BLaER1 treated with 17β-estradiol and CSF1 and Interleukin-3, amounts not matched to agents 10 nM and 100 nM (cell line): ENCODE measurements around the gene GPR176.

Experiments used
- H3K27ac ChIP-seq, 11 experiments: shearing (Covaris generic); formaldehyde crosslinking; 2 replicates each; pipeline ENCODE4 v1.8.1; 2022
- H3K27me3 ChIP-seq, 11 experiments: shearing (Covaris generic); formaldehyde crosslinking; 2 replicates each; pipeline ENCODE4 v1.8.1; 2022
- H3K36me3 ChIP-seq, 11 experiments: shearing (Covaris generic); formaldehyde crosslinking; 2 replicates each; pipeline ENCODE4 v1.8.1; 2022
- H3K4me1 ChIP-seq, 10 experiments: shearing (Covaris generic); formaldehyde crosslinking; 2 replicates each; pipeline ENCODE4 v1.8.1; 2022
- H3K4me2 ChIP-seq, 11 experiments: shearing (Covaris generic); formaldehyde crosslinking; 2 replicates each; pipeline ENCODE4 v1.8.1; 2022
- H3K4me3 ChIP-seq, 10 experiments: shearing (Covaris generic); formaldehyde crosslinking; 2 replicates each; pipeline ENCODE4 v1.8.1; 2022
- H3K9ac ChIP-seq, 11 experiments: shearing (Covaris generic); formaldehyde crosslinking; 2 replicates each; pipeline ENCODE4 v1.8.1; 2022
- H3K9me3 ChIP-seq, 11 experiments: shearing (Covaris generic); formaldehyde crosslinking; replicated peaks in 1 of 11; 2 replicates each; pipeline ENCODE4 v1.8.1; 2022
- H4K20me1 ChIP-seq, 11 experiments: shearing (Covaris generic); formaldehyde crosslinking; 2 replicates each; pipeline ENCODE4 v1.8.1; 2022
- Cebpa-rat ChIP-seq, 11 experiments: shearing (Covaris generic); IDR thresholded peaks; 2 replicates each; pipeline ENCODE4 v1.8.1; 2022

The GPR176 gene

DNA sequence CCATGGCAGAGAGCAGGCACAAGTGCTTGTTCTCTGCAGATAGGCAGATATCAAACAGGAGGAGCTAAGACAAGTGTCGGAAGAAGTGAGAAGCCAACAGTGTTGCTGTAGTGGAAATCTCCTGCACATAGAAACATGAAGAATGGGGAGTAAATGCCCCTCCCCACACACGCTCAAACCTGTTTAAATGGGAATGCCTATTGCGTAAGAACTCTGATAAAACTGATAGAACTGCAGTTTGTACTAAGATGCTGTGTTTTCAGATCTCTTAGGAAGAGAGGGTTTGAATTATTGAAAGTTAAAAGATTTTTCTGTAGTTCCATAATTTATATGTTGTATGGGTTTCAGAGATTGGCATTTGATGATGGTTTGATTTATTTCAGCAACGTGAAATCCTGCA is 33.5 kb upstream of the GPR176 start:
- peak in 5 of 11 experiments; percentile 34 to 67 (median 51); a peak in 5 of 22 replicates for TF ChIP-seq Cebpa-rat (IDR thresholded peaks at IDR 0.05)
- Histone ChIP-seq H3K9ac (no peak overlapping the region), H3K27me3 (no peaks in the 10 kb centered on the region), H3K4me1 (no peaks in the 10 kb centered on the region), H4K20me1 (0 out of 22 replicates have a peak, but pooled peaks cover 0 to 5% (median 0%) of the 10 kb centered on the region in 11 experiments), H3K27ac (no peak overlapping the region), H3K4me3 (no peak overlapping the region), H3K9me3 (no peaks in the 10 kb centered on the region), H3K36me3 (peaks cover 84 to 95% (median 89%) of the 10 kb centered on the region in 11 experiments), H3K4me2 (no peak overlapping the region)

DNA sequence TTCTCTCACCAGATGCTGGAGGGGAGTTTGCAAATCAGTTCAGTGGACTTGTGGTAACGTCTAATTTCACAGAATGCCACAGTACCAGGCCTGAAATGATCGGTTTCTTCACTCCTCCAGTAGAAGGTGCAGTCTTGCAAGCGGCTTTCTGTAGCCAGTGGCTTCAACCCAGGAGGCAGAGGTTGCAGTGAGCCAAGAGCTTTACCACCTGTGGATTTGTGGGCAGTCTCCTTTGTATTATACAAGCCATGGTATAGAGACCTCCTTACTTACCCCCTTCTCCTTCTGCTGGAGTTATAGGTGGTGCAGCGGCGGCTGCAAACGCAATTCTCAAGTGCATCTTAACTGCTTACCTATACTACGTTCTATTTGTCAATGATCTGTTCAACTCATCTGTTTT is 31.5 kb upstream of the GPR176 start:
- Histone ChIP-seq H3K9ac (no peak overlapping the region), H3K27me3 (no peaks in the 10 kb centered on the region), H3K9me3 (no peaks in the 10 kb centered on the region), H3K4me1 (no peaks in the 10 kb centered on the region), H3K36me3 (peaks cover 80 to 94% (median 83%) of the 10 kb centered on the region in 11 experiments), H3K27ac (no peak overlapping the region), H3K4me2 (no peak overlapping the region), H3K4me3 (no peak overlapping the region), H4K20me1 (0 out of 22 replicates have a peak, but pooled peaks cover 0 to 5% (median 0%) of the 10 kb centered on the region in 11 experiments)
- TF ChIP-seq Cebpa-rat (IDR thresholded peaks at IDR 0.05): no peak

DNA sequence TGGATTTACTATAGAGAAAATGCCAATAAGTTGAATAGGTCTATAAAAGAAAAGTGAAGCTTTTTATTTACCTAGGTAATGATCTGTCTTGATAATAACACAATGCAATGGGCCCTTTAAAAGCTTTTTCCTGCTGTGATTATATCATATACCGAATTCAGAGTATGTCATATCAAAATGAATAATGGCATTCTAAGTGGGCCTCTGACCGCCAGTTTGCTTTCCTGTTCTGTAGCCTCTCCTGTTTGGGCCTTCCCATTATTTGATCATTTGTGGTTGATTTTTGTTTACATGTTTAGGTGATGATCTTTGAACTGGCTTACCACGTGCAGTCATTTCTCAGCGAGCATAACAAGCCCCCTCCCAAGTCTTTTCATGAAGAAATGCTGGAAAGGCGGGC is 28.8 kb upstream of the GPR176 start:
- no peak for TF ChIP-seq Cebpa-rat (IDR thresholded peaks at IDR 0.05)

DNA sequence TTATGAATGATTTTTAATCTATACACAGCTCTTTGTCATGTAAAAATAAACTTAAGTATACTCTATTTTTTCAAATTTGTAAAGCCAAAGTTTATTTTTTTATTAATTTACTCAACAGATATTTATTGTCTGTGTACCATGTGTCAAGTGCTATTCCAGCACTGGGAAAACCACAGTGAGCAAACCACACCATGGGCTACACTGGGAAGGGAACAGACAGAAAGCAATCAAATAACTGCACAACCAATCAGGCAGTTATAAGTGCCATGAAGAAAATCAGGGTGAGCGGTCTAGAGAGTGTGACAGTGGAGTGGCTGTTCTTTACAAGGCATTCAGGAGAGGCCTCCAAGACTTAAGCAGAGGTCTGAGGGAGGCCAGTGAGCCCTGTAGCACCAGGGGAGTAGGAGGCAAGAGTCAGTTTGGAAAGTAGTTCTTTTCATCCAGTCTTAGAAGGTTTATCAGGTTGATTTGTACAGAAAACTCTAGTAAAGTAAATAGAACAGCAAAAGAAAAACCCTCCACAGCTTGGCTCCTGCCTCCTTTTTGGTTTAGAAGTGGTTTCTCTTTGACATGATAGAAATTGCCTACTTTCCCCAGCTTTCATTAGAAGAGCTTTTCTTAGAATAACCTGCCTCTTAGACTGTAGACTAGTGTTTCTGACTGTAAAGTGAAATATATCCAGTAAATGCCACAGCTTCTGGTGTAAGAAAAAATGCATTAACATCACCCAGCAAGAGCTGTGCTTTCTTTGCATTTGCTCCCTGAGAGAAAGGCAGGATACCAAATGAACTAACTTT is 27.5 kb upstream of the GPR176 start:
- Histone ChIP-seq H3K27ac (no peak overlapping the region), H3K36me3 (peaks cover 82 to 94% (median 85%) of the 10 kb centered on the region in 11 experiments)

More for the DNA sequence above, 28.8 kb upstream of the GPR176 start:
- Histone ChIP-seq H3K27ac (no peak overlapping the region), H3K27me3 (no peaks in the 10 kb centered on the region), H4K20me1 (0 out of 22 replicates have a peak, but pooled peaks cover 0 to 5% (median 0%) of the 10 kb centered on the region in 11 experiments), H3K4me2 (no peak overlapping the region), H3K4me1 (no peaks in the 10 kb centered on the region), H3K4me3 (no peak overlapping the region), H3K9ac (no peak overlapping the region), H3K36me3 (peaks cover 80 to 94% (median 82%) of the 10 kb centered on the region in 11 experiments), H3K9me3 (peaks cover 0 to 25% (median 12%) of the 10 kb centered on the region in 11 experiments; a peak in 18 of 22 replicates)

DNA sequence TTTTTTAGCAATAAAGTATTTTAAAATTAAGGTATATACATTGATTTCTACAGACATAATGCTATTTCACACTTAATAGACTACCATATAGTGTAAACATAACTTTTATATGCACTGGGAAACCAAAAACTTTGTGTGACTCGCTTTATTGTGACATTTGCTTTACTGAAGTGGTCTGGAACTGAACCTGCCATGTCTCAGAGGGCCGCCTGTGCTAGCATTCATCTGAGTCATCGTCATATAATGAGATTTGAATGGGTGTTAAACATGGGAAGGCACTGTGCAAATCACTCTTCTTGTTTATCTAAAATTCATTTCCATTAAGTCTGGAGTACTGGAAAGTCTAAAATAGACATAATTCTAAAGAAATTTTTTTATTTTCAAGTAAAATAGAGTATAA is 26.8 kb upstream of the GPR176 start:
- H3K9ac ChIP-seq: no peak overlapping the region
- peaks cover 83 to 94% (median 86%) of the 10 kb centered on the region in 11 experiments for H3K36me3 ChIP-seq

More for the DNA sequence above, 27.5 kb upstream of the GPR176 start:
- Histone ChIP-seq H3K9ac (0 out of 22 replicates have a peak overlapping the region, but pooled peaks of 1 of the 11 experiments have one; percentile 5), H3K9me3 (peaks cover 0 to 28% (median 15%) of the 10 kb centered on the region in 11 experiments; a peak in 18 of 22 replicates), H3K27me3 (no peaks in the 10 kb centered on the region), H3K4me3 (no peak overlapping the region), H3K4me1 (no peaks in the 10 kb centered on the region), H3K4me2 (no peak overlapping the region), H4K20me1 (0 out of 22 replicates have a peak, but pooled peaks cover 0 to 5% (median 0%) of the 10 kb centered on the region in 11 experiments)
- no peak for TF ChIP-seq Cebpa-rat (IDR thresholded peaks at IDR 0.05)

GRCh38 chr15:39944726-39945125 is 24.7 kb upstream of the GPR176 start:
- Histone ChIP-seq H4K20me1 (peaks cover 0 to 11% (median 0%) of the 10 kb centered on the region in 11 experiments; a peak in 2 of 22 replicates), H3K4me1 (peaks cover 4 to 7% (median 5%) of the 10 kb centered on the region in 10 experiments; a peak in 19 of 20 replicates), H3K36me3 (peaks cover 84 to 96% (median 88%) of the 10 kb centered on the region in 11 experiments), H3K9me3 (peaks cover 0 to 28% (median 15%) of the 10 kb centered on the region in 11 experiments; a peak in 18 of 22 replicates), H3K9ac (no peak overlapping the region), H3K4me3 (no peak overlapping the region), H3K4me2 (no peak overlapping the region), H3K27ac (no peak overlapping the region), H3K27me3 (no peaks in the 10 kb centered on the region)
- no peak for TF ChIP-seq Cebpa-rat (IDR thresholded peaks at IDR 0.05)

More for the DNA sequence above, 26.8 kb upstream of the GPR176 start:
- Histone ChIP-seq H3K4me1 (no peaks in the 10 kb centered on the region), H3K9me3 (peaks cover 0 to 28% (median 15%) of the 10 kb centered on the region in 11 experiments; a peak in 18 of 22 replicates), H3K4me2 (no peak overlapping the region), H3K27ac (no peak overlapping the region), H3K4me3 (no peak overlapping the region), H3K27me3 (no peaks in the 10 kb centered on the region), H4K20me1 (0 out of 22 replicates have a peak, but pooled peaks cover 0 to 5% (median 0%) of the 10 kb centered on the region in 11 experiments)
- TF ChIP-seq Cebpa-rat (IDR thresholded peaks at IDR 0.05): no peak

- no peak overlapping the region for H3K27ac ChIP-seq
- no peak overlapping the region for H3K9ac ChIP-seq
- H4K20me1 ChIP-seq: peaks cover 0 to 6% (median 0%) of the 10 kb centered on the region in 11 experiments; a peak in 2 of 22 replicates
- no peaks in the 10 kb centered on the region for H3K27me3 ChIP-seq
- peaks cover 18 to 27% (median 22%) of the 10 kb centered on the region in 10 experiments for H3K4me1 ChIP-seq
- TF ChIP-seq Cebpa-rat (IDR thresholded peaks at IDR 0.05): no peak
- H3K4me3 ChIP-seq: no peak overlapping the region
- H3K36me3 ChIP-seq: peaks cover 71 to 90% (median 80%) of the 10 kb centered on the region in 11 experiments
- no peak overlapping the region for H3K4me2 ChIP-seq
- H3K9me3 ChIP-seq: peaks cover 0 to 28% (median 15%) of the 10 kb centered on the region in 11 experiments; a peak in 18 of 22 replicates
Measured at GRCh38 chr15:39942753-39943150, 22.7 kb upstream of the GPR176 start.

DNA sequence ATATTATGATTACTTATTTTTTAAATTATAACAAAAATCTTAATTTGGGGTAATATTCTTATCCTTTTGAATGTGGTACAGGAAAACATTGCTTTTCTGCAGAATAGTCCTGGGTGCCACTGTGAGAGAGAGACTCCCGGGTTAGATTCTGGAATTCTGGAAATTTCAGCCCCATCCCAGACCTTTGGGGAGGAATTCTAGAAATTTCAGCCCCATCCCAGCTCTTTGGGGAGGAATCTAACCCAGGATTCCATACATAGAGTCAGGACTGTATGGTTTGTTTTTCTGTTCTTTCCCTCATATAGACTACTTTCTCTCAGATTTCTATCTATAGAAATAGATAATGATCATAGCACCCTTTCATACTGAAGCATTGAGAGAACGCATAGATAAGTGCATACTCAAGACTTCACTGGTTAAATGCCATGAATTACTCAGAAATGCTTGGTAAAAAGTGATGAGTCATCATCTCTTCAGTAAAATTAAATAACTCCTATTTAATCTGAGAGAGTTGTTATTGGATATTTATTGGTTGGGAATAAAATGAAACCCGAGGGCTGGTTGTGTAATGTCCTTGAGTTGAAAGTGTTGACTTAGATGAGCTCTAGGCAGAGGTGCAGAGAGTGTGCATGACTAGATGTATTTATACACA is 22.2 kb upstream of the GPR176 start:
- H3K4me3 ChIP-seq: no peak overlapping the region

More for the DNA sequence above, 22.2 kb upstream of the GPR176 start:
- H3K9ac ChIP-seq: no peak overlapping the region
- peaks cover 0 to 6% (median 0%) of the 10 kb centered on the region in 11 experiments; a peak in 2 of 22 replicates for H4K20me1 ChIP-seq
- peaks cover 0 to 28% (median 15%) of the 10 kb centered on the region in 11 experiments; a peak in 18 of 22 replicates for H3K9me3 ChIP-seq
- no peak overlapping the region for H3K27ac ChIP-seq
- H3K4me1 ChIP-seq: peaks cover 18 to 30% (median 22%) of the 10 kb centered on the region in 10 experiments
- no peaks in the 10 kb centered on the region for H3K27me3 ChIP-seq
- no peak overlapping the region for H3K4me2 ChIP-seq
- TF ChIP-seq Cebpa-rat (IDR thresholded peaks at IDR 0.05): no peak
- H3K36me3 ChIP-seq: peaks cover 70 to 89% (median 74%) of the 10 kb centered on the region in 11 experiments
